Measurements from ENCODE around the gene NEDD8.

The NEDD8 gene

DNA sequence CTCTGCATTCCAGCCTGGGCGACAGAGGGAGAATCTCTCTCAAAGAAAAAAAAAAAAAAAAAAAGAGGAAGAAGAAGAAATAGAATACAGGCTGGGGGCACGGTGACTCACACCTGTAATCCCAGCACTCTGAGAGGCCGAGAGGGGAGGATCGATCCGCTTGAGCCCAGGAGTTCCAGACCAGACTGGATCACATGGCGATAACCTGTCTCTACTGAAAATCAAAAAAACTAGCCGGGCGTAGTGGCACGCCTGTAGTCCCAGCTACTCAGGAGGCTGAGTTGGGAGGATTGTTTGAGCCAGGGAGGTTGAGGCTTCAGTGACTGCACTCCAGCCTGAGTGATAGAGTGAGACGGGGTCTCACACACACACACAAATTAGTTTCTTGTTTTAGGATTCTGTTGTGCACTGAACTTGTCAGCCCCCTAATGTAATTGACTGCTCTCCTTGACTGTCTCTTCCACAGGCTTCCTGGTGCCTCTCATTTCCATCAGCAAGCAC is 11.2 kb upstream of the NEDD8 start:
- peak overlapping the region; percentile 92 for H3K27ac ChIP-seq (ENCODE audit: low read length)
- ATAC-seq (ENCODE audit: insufficient read depth, low read depth) = no peak
- TF ChIP-seq, protein P1, sequence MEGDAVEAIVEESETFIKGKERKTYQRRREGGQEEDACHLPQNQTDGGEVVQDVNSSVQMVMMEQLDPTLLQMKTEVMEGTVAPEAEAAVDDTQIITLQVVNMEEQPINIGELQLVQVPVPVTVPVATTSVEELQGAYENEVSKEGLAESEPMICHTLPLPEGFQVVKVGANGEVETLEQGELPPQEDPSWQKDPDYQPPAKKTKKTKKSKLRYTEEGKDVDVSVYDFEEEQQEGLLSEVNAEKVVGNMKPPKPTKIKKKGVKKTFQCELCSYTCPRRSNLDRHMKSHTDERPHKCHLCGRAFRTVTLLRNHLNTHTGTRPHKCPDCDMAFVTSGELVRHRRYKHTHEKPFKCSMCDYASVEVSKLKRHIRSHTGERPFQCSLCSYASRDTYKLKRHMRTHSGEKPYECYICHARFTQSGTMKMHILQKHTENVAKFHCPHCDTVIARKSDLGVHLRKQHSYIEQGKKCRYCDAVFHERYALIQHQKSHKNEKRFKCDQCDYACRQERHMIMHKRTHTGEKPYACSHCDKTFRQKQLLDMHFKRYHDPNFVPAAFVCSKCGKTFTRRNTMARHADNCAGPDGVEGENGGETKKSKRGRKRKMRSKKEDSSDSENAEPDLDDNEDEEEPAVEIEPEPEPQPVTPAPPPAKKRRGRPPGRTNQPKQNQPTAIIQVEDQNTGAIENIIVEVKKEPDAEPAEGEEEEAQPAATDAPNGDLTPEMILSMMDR (IDR thresholded peaks at IDR 0.05; ENCODE audit: borderline replicate concordance, extremely low read depth, low read length, poor library complexity, severe bottlenecking) = no peak
- no peak for TF ChIP-seq EZH2 (IDR thresholded peaks at IDR 0.05; ENCODE audit: borderline replicate concordance, low read depth, low read length, severe bottlenecking)

GRCh38 chr14:24241829-24242443 is 9.8 kb upstream of the NEDD8 start:
- no peaks in the 10 kb centered on the region for H3K9me3 ChIP-seq (ENCODE audit: insufficient read depth, low read length, severe bottlenecking)
- H3K4me2 ChIP-seq (ENCODE audit: insufficient read depth, low read length) = peak overlapping the region; percentile 86
- DNase-seq (peak; percentile 93), ATAC-seq (ENCODE audit: insufficient read depth, low read depth) (peak; percentile 84)
- peak overlapping the region; percentile 41 to 70; a peak in 3 of 4 replicates for H3K4me3 ChIP-seq (ENCODE audit: low read depth in 1 of 2, low read length in 2 of 2)
- peaks cover 28% of the 10 kb centered on the region for H3K79me2 ChIP-seq (ENCODE audit: insufficient read depth, low read length)
- peaks cover 15% of the 10 kb centered on the region for H4K20me1 ChIP-seq (ENCODE audit: insufficient read depth, low read length)
- peaks cover 46% of the 10 kb centered on the region for H3K4me1 ChIP-seq (ENCODE audit: insufficient read depth, low read length)
- peak overlapping the region; percentile 69 for H3K9ac ChIP-seq (ENCODE audit: low read depth, low read length)
- H3K36me3 ChIP-seq (ENCODE audit: insufficient read depth, low read length) = peaks cover 43% of the 10 kb centered on the region
- peak overlapping the region; percentile 92 for H3K27ac ChIP-seq (ENCODE audit: low read length)
- no peaks in the 10 kb centered on the region for H3K27me3 ChIP-seq (ENCODE audit: insufficient read depth, low read length, poor library complexity)
- TF ChIP-seq, protein P1 (IDR thresholded peaks at IDR 0.05; ENCODE audit: borderline replicate concordance, extremely low read depth, low read length, poor library complexity, severe bottlenecking) = peak; percentile 51
- TF ChIP-seq EZH2 (IDR thresholded peaks at IDR 0.05; ENCODE audit: borderline replicate concordance, low read depth, low read length, severe bottlenecking) = no peak
- peak overlapping the region; percentile 77 for H2AFZ ChIP-seq (ENCODE audit: low read depth, low read length)

More for the DNA sequence above, 11.2 kb upstream of the NEDD8 start:
- Histone ChIP-seq H3K9ac (ENCODE audit: low read depth, low read length) (peak overlapping the region; percentile 69), H3K4me1 (ENCODE audit: insufficient read depth, low read length) (peaks cover 45% of the 10 kb centered on the region), H3K36me3 (ENCODE audit: insufficient read depth, low read length) (peaks cover 28% of the 10 kb centered on the region), H3K4me2 (ENCODE audit: insufficient read depth, low read length) (peak overlapping the region; percentile 86), H3K27me3 (ENCODE audit: insufficient read depth, low read length, poor library complexity) (no peaks in the 10 kb centered on the region), H3K4me3 (ENCODE audit: low read depth in 1 of 2, low read length in 2 of 2) (peak overlapping the region; percentile 30 to 70; a peak in 3 of 4 replicates), H4K20me1 (ENCODE audit: insufficient read depth, low read length) (peaks cover 15% of the 10 kb centered on the region), H3K9me3 (ENCODE audit: insufficient read depth, low read length, severe bottlenecking) (no peaks in the 10 kb centered on the region), H3K79me2 (ENCODE audit: insufficient read depth, low read length) (peaks cover 28% of the 10 kb centered on the region), H2AFZ (ENCODE audit: low read depth, low read length) (peak overlapping the region; percentile 77)
- no peak for DNase-seq

- DNase-seq (no peak), ATAC-seq (ENCODE audit: insufficient read depth, low read depth) (no peak)
- H3K36me3 ChIP-seq (ENCODE audit: insufficient read depth, low read length) = peaks cover 58% of the 10 kb centered on the region
- peak overlapping the region; percentile 19; the same call in 1 of the 2 replicates for H3K27ac ChIP-seq (ENCODE audit: low read length)
- no peaks in the 10 kb centered on the region for H3K9me3 ChIP-seq (ENCODE audit: insufficient read depth, low read length, severe bottlenecking)
- H3K27me3 ChIP-seq (ENCODE audit: insufficient read depth, low read length, poor library complexity) = no peaks in the 10 kb centered on the region
- H3K4me3 ChIP-seq (ENCODE audit: low read depth in 1 of 2, low read length in 2 of 2) = peak overlapping the region in 1 of 2 experiments; percentile 5; a peak in 1 of 4 replicates
- peak overlapping the region; percentile 86 for H3K4me2 ChIP-seq (ENCODE audit: insufficient read depth, low read length)
- peak overlapping the region; percentile 69; the same call in 1 of the 2 replicates for H3K9ac ChIP-seq (ENCODE audit: low read depth, low read length)
- TF ChIP-seq, protein P1 (IDR thresholded peaks at IDR 0.05; ENCODE audit: borderline replicate concordance, extremely low read depth, low read length, poor library complexity, severe bottlenecking) = no peak
- no peak for TF ChIP-seq EZH2 (IDR thresholded peaks at IDR 0.05; ENCODE audit: borderline replicate concordance, low read depth, low read length, severe bottlenecking)
- no peak overlapping the region for H2AFZ ChIP-seq (ENCODE audit: low read depth, low read length)
- peaks cover 46% of the 10 kb centered on the region for H3K4me1 ChIP-seq (ENCODE audit: insufficient read depth, low read length)
- peaks cover 15% of the 10 kb centered on the region for H4K20me1 ChIP-seq (ENCODE audit: insufficient read depth, low read length)
- peaks cover 33% of the 10 kb centered on the region for H3K79me2 ChIP-seq (ENCODE audit: insufficient read depth, low read length)
Measured at GRCh38 chr14:24240110-24240918, 8.1 kb upstream of the NEDD8 start.
